HG02938 (cell line): Measurements from ENCODE around the gene ADARB2.
A peak's percentile ranks its signal among the peaks of the same experiment; 100 is the strongest.

ENCODE experiments used
- ATAC-seq: cut with Tn5 transposase; IDR thresholded peaks from one replicate; pipeline ENCODE4 v1.9.1; 2021; ENCODE audit warnings: mild to moderate bottlenecking, moderate library complexity; ENCODE audit not compliant: unreplicated experiment

The ADARB2 gene

GRCh38 chr10:1644191-1644711, 93.1 kb downstream of the ADARB2 start:
- no peak for ATAC-seq

- ATAC-seq, result no peak
Measured at GRCh38 chr10:1643908-1644179, 93.5 kb downstream of the ADARB2 start.

- peak; percentile 79 for ATAC-seq
Measured at GRCh38 chr10:1643161-1643907, 94.0 kb downstream of the ADARB2 start.

DNA sequence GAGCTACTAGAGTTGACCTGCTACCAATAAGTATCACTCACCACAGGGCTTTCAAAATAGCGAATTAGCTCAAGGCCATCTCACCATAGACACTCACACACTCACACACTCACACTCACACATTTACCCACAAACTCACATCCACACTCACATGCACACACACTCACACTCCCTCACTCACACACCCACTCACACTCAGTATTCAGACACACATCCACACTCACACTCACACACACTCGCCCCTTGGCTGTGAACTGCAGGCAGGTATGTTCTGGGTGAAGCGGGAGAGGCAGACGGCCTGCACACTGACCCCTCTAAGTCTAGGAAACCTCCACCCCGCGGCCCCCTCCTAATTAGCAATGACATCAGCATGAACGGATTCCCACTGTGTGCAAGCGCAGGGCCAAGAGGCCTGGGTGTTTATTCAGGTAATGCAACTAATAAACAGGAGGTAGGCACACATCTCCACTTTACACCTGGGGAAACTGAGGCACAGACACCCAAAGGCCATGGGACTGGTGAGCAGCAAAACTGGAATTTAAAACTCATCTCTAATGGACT, 94.6 kb downstream of the ADARB2 start:
- ATAC-seq, result no peak

- ATAC-seq, result no peak
Measured at GRCh38 chr10:1641402-1641801, 95.9 kb downstream of the ADARB2 start.

- no peak for ATAC-seq
Measured at GRCh38 chr10:1638889-1639419, 98.4 kb downstream of the ADARB2 start.

- ATAC-seq, result no peak
Measured at GRCh38 chr10:1635340-1635739, 102.0 kb downstream of the ADARB2 start.

DNA sequence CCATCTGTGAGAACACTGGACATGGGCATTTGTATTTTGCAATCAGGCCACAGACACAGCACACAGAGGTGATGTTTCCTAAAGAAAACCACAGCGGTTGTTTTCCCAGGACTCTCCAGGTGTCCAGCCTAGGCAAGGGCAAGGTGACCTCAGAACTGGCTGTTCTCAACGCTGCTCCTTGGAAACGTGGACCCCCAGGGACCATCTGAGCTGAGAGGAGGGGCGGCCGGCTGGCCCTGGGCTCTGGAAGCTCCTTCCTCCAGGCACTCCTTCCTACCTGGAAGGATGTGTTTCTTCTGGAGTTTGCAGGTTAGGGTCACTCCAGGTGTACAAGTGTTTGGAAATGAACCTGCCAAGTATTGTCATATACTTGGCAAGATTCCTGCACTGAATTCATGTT, 103.1 kb downstream of the ADARB2 start:
- ATAC-seq, result no peak

GRCh38 chr10:1633783-1634182, 103.5 kb downstream of the ADARB2 start:
- ATAC-seq, result no peak

GRCh38 chr10:1632596-1632995, 104.7 kb downstream of the ADARB2 start:
- no peak for ATAC-seq

DNA sequence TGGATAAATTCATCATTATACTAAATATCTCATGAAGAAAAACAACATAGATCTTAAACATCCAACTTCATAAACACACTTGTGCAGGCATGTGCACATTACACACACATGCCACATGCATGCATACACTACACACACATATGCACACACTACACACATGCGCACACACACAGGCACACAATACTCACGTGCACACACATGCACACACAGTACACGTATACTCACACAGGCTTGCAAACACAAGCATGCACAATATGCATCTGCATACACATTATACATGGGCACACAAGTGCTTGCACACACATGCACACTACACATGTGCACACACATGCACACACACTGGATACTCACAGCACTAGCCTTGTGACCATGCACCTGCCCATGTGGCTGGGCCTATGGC, 105.2 kb downstream of the ADARB2 start:
- no peak for ATAC-seq

GRCh38 chr10:1631282-1631681, 106.0 kb downstream of the ADARB2 start:
- no peak for ATAC-seq

DNA sequence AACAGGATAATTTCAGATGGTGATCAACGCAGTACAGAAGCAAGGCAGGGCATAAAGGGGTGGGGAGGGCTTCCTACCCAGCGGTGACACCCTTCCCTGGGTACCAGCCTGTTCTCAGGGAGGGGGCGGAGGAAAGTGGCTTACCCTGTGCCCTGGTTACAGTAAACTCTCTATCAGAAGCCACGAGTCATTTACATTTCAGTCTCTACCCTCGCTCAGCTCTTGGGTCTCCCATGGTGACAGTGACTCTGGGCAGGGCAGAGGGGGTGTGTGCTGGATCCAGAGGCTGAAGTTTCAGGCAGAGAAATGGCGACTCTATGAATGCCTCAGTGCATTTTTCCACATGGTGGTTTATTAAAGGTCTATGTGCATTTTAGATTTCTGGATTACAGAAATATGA, 107.0 kb downstream of the ADARB2 start:
- no peak for ATAC-seq

DNA sequence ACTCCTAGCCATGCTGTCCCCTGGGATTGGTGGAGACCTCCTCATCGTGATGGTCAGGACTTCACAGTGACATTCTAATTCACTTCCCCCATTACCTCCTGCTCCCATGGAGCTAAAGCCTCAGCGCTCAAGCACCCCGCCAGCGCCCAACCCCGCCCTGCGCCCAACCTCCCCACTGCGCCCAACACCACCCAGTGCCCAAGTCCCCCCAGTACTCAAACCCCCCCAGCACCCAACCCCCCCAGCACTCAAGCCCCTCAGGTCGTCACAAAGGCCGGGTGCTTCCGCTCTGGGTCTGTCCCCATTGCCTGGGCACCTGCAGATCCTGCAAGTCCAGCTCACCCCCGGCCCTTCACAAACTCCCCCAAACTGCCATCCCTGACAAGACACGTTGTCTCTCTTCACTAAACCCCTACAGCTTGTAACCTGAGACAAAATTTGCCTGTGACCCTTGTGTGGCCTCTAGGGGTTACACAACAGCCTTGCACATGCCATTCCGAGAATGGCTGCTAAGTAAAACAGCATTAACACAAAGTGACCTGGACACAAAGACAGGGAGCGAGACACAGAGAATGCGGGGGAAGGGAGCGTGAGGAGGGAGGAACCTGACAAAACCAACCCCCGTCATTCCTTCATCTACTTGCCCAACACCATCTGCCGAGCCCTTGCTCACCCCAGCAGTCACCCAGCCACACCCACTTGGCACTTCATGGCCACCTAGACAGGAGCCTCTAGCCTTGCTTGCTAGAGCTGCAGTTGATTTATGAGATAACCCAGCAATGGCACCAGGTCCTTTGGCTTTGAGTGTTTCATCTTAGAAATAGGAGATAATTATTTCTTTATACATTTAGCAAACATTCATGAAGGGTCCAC, 107.8 kb downstream of the ADARB2 start:
- ATAC-seq, result no peak

- no peak for ATAC-seq
Measured at GRCh38 chr10:1628757-1629156, 108.6 kb downstream of the ADARB2 start.

- no peak for ATAC-seq
Measured at GRCh38 chr10:1627945-1628344, 109.4 kb downstream of the ADARB2 start.

GRCh38 chr10:1626835-1627234, 110.5 kb downstream of the ADARB2 start:
- ATAC-seq, result no peak

DNA sequence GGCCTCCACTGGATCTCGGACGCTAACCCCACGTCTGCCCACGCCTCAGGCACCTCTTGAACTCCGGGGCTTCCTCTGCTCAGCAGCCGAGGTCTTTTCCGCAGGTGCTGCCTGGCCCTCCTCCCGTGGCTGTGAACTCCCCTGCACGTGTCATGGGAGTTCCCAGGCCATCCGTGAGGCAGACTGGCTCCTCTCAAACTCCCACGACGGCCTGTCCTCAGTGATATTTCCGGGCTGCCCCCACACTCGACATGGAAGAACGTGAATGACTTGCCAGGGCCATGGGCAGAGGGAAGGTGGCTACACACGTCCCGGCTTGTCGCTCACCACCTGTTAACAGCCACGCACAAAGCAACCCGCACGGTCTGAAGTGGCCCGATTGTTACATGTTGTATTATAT, 110.9 kb downstream of the ADARB2 start:
- no peak for ATAC-seq

- ATAC-seq, result no peak
Measured at GRCh38 chr10:1625731-1626130, 111.6 kb downstream of the ADARB2 start.

DNA sequence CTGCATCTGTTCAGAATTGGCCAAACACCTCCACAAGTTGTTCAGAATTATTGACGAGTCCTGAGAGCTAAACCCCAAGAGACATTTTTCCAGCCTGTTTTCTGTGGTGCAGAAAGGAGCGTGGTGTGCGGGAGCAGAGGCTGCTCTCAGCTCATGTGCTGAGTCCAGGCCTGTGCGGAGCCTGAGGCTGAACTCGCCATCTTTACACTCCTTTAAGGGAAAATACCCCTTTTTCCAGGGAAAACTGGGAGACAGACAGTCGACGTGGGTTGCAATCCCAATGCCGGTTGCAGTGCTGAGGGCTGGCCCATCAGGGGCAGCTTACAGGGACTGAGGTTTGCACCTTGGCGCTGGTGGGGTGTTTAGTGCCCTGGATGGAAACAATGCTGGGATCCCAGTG, 112.2 kb downstream of the ADARB2 start:
- ATAC-seq, result no peak

DNA sequence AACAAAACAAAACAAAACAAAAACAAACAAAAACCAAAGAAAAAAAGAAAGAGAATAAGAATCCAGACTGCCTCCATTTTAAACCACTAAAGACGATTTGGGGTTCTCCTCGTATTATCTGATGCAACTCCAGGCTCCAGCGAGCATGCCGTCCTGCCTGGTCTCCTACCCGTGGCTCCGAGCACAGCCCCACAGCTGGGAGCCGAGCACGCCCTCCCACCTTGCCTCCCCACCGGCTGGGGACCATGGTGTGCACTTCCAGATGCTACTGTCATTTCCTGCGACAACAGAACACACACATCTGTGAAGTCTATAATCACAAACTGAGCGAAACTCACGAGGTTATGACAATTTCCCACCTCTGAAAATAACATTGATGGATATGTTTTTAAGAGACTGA, 113.1 kb downstream of the ADARB2 start:
- no peak for ATAC-seq

GRCh38 chr10:1620803-1621202, 116.5 kb downstream of the ADARB2 start:
- ATAC-seq, result no peak
